NOMO-1 (cell line): ENCODE measurements around the gene B9D1.

Experiments used
- DNase-seq, 2 experiments: peaks; one replicate each; lab custom pipeline; 2025; ENCODE audit not compliant: unreplicated experiment in 2 of 2; lab: John Stamatoyannopoulos, UW

Gene B9D1

GRCh38 chr17:19377602-19378415, 15.3 kb upstream of the B9D1 start:
- peak; percentile 98 to 99 for DNase-seq

- no peak for DNase-seq
Measured at GRCh38 chr17:19376811-19377210, 14.3 kb upstream of the B9D1 start.

GRCh38 chr17:19375732-19376131, 13.2 kb upstream of the B9D1 start:
- DNase-seq, result no peak

GRCh38 chr17:19374136-19374535, 11.6 kb upstream of the B9D1 start:
- DNase-seq, result no peak

- DNase-seq, result peak in 1 of 2 experiments; percentile 65
Measured at GRCh38 chr17:19372866-19373504, 10.5 kb upstream of the B9D1 start.

- DNase-seq, result no peak
Measured at GRCh38 chr17:19372439-19372838, 9.9 kb upstream of the B9D1 start.

- DNase-seq, result no peak
Measured at GRCh38 chr17:19372011-19372370, 9.5 kb upstream of the B9D1 start.

- no peak for DNase-seq
Measured at GRCh38 chr17:19371259-19372010, 8.9 kb upstream of the B9D1 start.

GRCh38 chr17:19370493-19370960, 8.0 kb upstream of the B9D1 start:
- DNase-seq, result no peak

GRCh38 chr17:19369846-19370492, 7.4 kb upstream of the B9D1 start:
- no peak for DNase-seq

- no peak for DNase-seq
Measured at GRCh38 chr17:19369107-19369778, 6.7 kb upstream of the B9D1 start.

GRCh38 chr17:19368229-19368628, 5.7 kb upstream of the B9D1 start:
- DNase-seq, result no peak

- no peak for DNase-seq
Measured at GRCh38 chr17:19366637-19366972, 4.1 kb upstream of the B9D1 start.

- DNase-seq, result no peak
Measured at GRCh38 chr17:19365833-19366636, 3.5 kb upstream of the B9D1 start.

- DNase-seq, result no peak
Measured at GRCh38 chr17:19365499-19365817, 2.9 kb upstream of the B9D1 start.

GRCh38 chr17:19364699-19365498, 2.4 kb upstream of the B9D1 start:
- no peak for DNase-seq

GRCh38 chr17:19363460-19364035, 1.0 kb upstream of the B9D1 start:
- no peak for DNase-seq

GRCh38 chr17:19363114-19363438, 553 bp upstream of the B9D1 start:
- DNase-seq, result no peak

GRCh38 chr17:19361944-19362276, 613 bp downstream of the B9D1 start:
- no peak for DNase-seq
